AG08395 (cell line): Measurements from ENCODE around the gene FOXA2.
"Not testable (repeated sequence)": the region's sequence is repeated elsewhere in the genome, so short reads cannot be mapped to it uniquely, and the experiment has no call there.

ENCODE experiments used
- DNase-seq: peaks from one replicate; pipeline ENCODE4 v3.0.0; 2012; ENCODE audit warnings: mixed read lengths, low spot score

Gene FOXA2

GRCh38 chr20:22584522-22584921 is at the start of gene FOXA2:
Gene FOXA2 (minus strand): TSS chr20:22584572. CDS start chr20:22584278, 294 bp downstream.
- no peak for DNase-seq

- DNase-seq: no peak
Measured at GRCh38 chr20:22630701-22631100, 46.3 kb upstream of the FOXA2 start.

GRCh38 chr20:22629927-22630326 is 45.6 kb upstream of the FOXA2 start:
- no peak for DNase-seq

GRCh38 chr20:22629447-22629846 is 45.1 kb upstream of the FOXA2 start:
- DNase-seq: no peak

GRCh38 chr20:22626496-22626895 is 42.1 kb upstream of the FOXA2 start:
- DNase-seq: no peak

- DNase-seq: no peak
Measured at GRCh38 chr20:22623211-22623610, 38.8 kb upstream of the FOXA2 start.

GRCh38 chr20:22620342-22620741 is 36.0 kb upstream of the FOXA2 start:
- DNase-seq: no peak

GRCh38 chr20:22619806-22620205 is 35.4 kb upstream of the FOXA2 start:
- DNase-seq: no peak

- no peak for DNase-seq
Measured at GRCh38 chr20:22619272-22619671, 34.9 kb upstream of the FOXA2 start.

GRCh38 chr20:22617160-22617559 is 32.8 kb upstream of the FOXA2 start:
- no peak for DNase-seq

GRCh38 chr20:22616551-22616950 is 32.2 kb upstream of the FOXA2 start:
- DNase-seq: no peak

- no peak for DNase-seq
Measured at GRCh38 chr20:22615425-22615824, 31.1 kb upstream of the FOXA2 start.

GRCh38 chr20:22611636-22612035 is 27.3 kb upstream of the FOXA2 start:
- no peak for DNase-seq

GRCh38 chr20:22607695-22608094 is 23.3 kb upstream of the FOXA2 start:
- no peak for DNase-seq

- no peak for DNase-seq
Measured at GRCh38 chr20:22604815-22605214, 20.4 kb upstream of the FOXA2 start.

- no peak for DNase-seq
Measured at GRCh38 chr20:22601361-22602141, 17.2 kb upstream of the FOXA2 start.

- DNase-seq: not testable (repeated sequence)
Measured at GRCh38 chr20:22599258-22599657, 14.9 kb upstream of the FOXA2 start.

GRCh38 chr20:22597303-22597702 is 12.9 kb upstream of the FOXA2 start:
- no peak for DNase-seq

- no peak for DNase-seq
Measured at GRCh38 chr20:22590662-22591061, 6.3 kb upstream of the FOXA2 start.

GRCh38 chr20:22586645-22587310 is 2.4 kb upstream of the FOXA2 start:
- no peak for DNase-seq

GRCh38 chr20:22585786-22586493 is 1.6 kb upstream of the FOXA2 start:
- no peak for DNase-seq

GRCh38 chr20:22584922-22585785 is 782 bp upstream of the FOXA2 start:
- no peak for DNase-seq
